CD4-positive, alpha-beta T cell (primary cell): ENCODE data around the gene ARMC8. TPM values are rescaled to one million over a fixed set of nuclear protein-coding genes. Genes with fewer than 3 reads are reported as not detected.

ENCODE experiments used
- ATAC-seq: fragments of 200-7000 bp; cut with Tn5 transposase; one replicate; pipeline ENCODE4 v1.10.0; 2022; ENCODE audit warnings: mild to moderate bottlenecking; ENCODE audit not compliant: poor library complexity
- CTCF ChIA-PET: fragments of 350-600 bp; sonication (Branson Sonifier 250); formaldehyde crosslinking; loops from one replicate; lab custom pipeline; 2021; ENCODE audit warnings: antibody characterized with exemption, inconsistent platforms; lab: Charles Lee
- POLR2A ChIA-PET: fragments of 350-600 bp; sonication (Branson Sonifier 250); formaldehyde crosslinking; loops from one replicate; lab custom pipeline; 2021; ENCODE audit warnings: antibody characterized with exemption, inconsistent platforms; lab: Charles Lee
- DNase-seq, 14 experiments: peaks; one replicate each; pipeline ENCODE4 v3.0.0-alpha.2; 2013 to 2020; ENCODE audit warnings: mixed read lengths in 2 of 14
- H3K27ac ChIP-seq, 2 donors: one replicate each; pipeline versions ENCODE4 v1.5.1 to v1.7.0; 2013; ENCODE audit warnings: low read length in 2 of 2, low read depth in 1 of 2, mild to moderate bottlenecking in 1 of 2
- H3K27me3 ChIP-seq, 2 experiments: 1 replicate in 1 of 2; 2 replicates in 1 of 2; pipeline versions ENCODE4 v1.6.1 to v1.7.0; 2013; ENCODE audit warnings: low read length in 2 of 2, control low read depth in 1 of 2, mild to moderate bottlenecking in 1 of 2, moderate library complexity in 1 of 2; ENCODE audit not compliant: insufficient read depth in 2 of 2, control insufficient read depth in 1 of 2
- H3K36me3 ChIP-seq: one replicate; pipeline ENCODE4 v1.6.1; 2013; ENCODE audit warnings: low read length, control low read depth; ENCODE audit not compliant: insufficient read depth
- H3K4me1 ChIP-seq: one replicate; pipeline ENCODE4 v1.6.1; 2013; ENCODE audit warnings: low read length, control low read depth; ENCODE audit not compliant: insufficient read depth
- H3K4me3 ChIP-seq: one replicate; pipeline ENCODE4 v1.5.1; 2013; ENCODE audit warnings: mild to moderate bottlenecking, low read length, moderate library complexity
- H3K9me3 ChIP-seq, 2 experiments: 1 replicate in 1 of 2; 2 replicates in 1 of 2; pipeline versions ENCODE4 v1.6.1 to v1.7.0; 2013; ENCODE audit warnings: low read length in 2 of 2, mild to moderate bottlenecking in 2 of 2, control low read depth in 1 of 2, moderate library complexity in 1 of 2; ENCODE audit not compliant: control insufficient read depth in 1 of 2, insufficient read depth in 1 of 2
- H3K27ac Mint-ChIP-seq: one replicate; pipeline ENCODE4 v1.8.0; 2020; ENCODE audit warnings: mixed read lengths
- H3K27me3 Mint-ChIP-seq: one replicate; pipeline ENCODE4 v1.8.0; 2021; ENCODE audit warnings: mixed read lengths
- H3K36me3 Mint-ChIP-seq: one replicate; pipeline ENCODE4 v1.8.0; 2021; ENCODE audit warnings: low read depth, mixed read lengths
- H3K4me1 Mint-ChIP-seq: one replicate; pipeline ENCODE4 v1.8.0; 2021; ENCODE audit warnings: low read depth, mixed read lengths
- H3K4me3 Mint-ChIP-seq: one replicate; pipeline ENCODE4 v1.8.0; 2020; ENCODE audit warnings: mild to moderate bottlenecking, mixed read lengths
- H3K9me3 Mint-ChIP-seq: one replicate; pipeline ENCODE4 v1.8.0; 2020; ENCODE audit warnings: mixed read lengths
- intact Hi-C, 2 experiments: fragments of 100-400 bp; cut with DNase I in 1 of 2; cut with micrococcal nuclease in 1 of 2; formaldehyde crosslinking; loops; one replicate each; pipeline versions ENCODE4 v1.15.1 to v1.9.0; 2023 to 2025; cut with DNase I, micrococcal nuclease
- total RNA-seq, 174 experiments: library from RNA in 2 of 174; stranded (reverse) in 2 of 174; gene quantifications; one replicate each; pipeline ENCODE4 v1.2.3 and lab custom pipeline; 2021 to 2026
- TF ChIP-seq, protein P1 (sequence below): fragments of 200-600 bp; IDR thresholded peaks from one replicate; pipeline ENCODE4 v1.8.0; 2022; ENCODE audit warnings: antibody characterized with exemption, mild to moderate bottlenecking

Gene ARMC8
- total RNA-seq, 2 experiments from 2014 or later = 62.8 to 62.9 TPM

DNA sequence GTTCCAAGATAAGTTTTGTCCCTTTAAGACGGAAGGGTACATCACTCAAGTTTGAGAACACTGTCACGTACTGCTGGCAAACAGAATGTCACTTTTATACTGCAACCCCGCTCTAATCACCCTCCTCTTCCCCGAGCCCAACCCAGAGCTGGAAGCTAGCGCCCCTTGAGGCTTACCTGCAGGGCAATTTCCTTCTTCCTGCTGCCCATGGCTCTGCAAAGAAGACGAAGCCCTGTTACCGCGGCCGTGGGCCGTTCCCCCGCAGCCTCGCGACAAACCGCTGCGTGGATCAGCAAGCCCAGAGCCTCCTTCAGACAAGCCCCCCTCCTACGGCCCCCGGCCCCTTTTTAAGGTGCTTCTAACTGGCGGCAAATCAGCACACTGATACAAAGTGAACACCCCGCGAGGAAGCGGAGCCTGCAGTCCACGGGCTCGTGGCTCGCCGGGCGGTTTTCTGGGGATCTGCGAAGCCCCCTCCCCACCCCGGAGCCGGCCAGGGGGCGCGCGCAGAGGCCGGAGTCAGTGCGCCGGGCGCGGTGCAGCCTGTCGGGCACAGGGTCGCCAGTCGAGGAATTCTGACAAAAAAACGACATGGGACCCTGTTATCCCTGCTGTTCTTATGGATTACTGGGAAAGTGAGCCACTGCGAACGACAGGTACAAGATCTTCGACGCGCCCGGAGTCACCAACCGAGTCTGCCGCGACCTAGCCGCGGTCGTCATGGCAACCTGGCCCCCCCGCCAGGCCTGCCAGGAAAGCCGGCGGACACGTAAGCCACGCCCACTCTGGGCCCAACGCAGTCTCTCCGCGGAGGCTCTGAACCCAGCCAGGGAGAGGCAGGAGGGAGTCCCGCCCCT is 142.3 kb downstream of the ARMC8 start, which contains the start of gene NME9:
Gene NME9 (minus strand): TSS at position 725 of the 857 bp plus-strand sequence. CDS start 516 bp downstream, at position 209.
- H3K27me3 Mint-ChIP-seq = no peaks in the 10 kb centered on the region
- ChIA-PET POLR2A (interaction anchor here (0.5 to 1.3 kb wide), 4 partner anchors 107 to 224 kb away, joined by 3 read pairs; partner anchors contain the start of genes ARMC8 and DBR1), CTCF (interaction anchor here (0.7 to 1.6 kb wide), 4 partner anchors 9 to 586 kb away, joined by 3 to 4 read pairs (median 3); partner anchors contain the start of gene CEP70)
- peaks cover 37% of the 10 kb centered on the region for H3K4me1 Mint-ChIP-seq
- TF ChIP-seq, protein P1, sequence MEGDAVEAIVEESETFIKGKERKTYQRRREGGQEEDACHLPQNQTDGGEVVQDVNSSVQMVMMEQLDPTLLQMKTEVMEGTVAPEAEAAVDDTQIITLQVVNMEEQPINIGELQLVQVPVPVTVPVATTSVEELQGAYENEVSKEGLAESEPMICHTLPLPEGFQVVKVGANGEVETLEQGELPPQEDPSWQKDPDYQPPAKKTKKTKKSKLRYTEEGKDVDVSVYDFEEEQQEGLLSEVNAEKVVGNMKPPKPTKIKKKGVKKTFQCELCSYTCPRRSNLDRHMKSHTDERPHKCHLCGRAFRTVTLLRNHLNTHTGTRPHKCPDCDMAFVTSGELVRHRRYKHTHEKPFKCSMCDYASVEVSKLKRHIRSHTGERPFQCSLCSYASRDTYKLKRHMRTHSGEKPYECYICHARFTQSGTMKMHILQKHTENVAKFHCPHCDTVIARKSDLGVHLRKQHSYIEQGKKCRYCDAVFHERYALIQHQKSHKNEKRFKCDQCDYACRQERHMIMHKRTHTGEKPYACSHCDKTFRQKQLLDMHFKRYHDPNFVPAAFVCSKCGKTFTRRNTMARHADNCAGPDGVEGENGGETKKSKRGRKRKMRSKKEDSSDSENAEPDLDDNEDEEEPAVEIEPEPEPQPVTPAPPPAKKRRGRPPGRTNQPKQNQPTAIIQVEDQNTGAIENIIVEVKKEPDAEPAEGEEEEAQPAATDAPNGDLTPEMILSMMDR = peak; percentile 71
- Histone ChIP-seq H3K4me1 (peaks cover 20% of the 10 kb centered on the region), H3K27ac (peak within 1 kb of the TSS; percentile 49 to 81), H3K36me3 (no peaks in the 10 kb centered on the region), H3K4me3 (peak within 1 kb of the TSS; percentile 69), H3K9me3 (no peaks in the 10 kb centered on the region), H3K27me3 (no peaks in the 10 kb centered on the region)
- peak within 1 kb of the TSS; percentile 98 for H3K4me3 Mint-ChIP-seq
- H3K9me3 Mint-ChIP-seq = no peaks in the 10 kb centered on the region
- peak; percentile 80 to 97 (median 90) for DNase-seq
- intact Hi-C loops = loop anchor here (2.0 to 10.0 kb wide), 5 partner anchors 62 to 1345 kb away; partner anchors contain the start of genes ARMC8 (in 1 of the 2), CEP70 (in 1 of the 2) and NMNAT3 (in 1 of the 2)
- peak; percentile 85 for ATAC-seq
- peaks cover 3% of the 10 kb centered on the region for H3K36me3 Mint-ChIP-seq
- peak within 1 kb of the TSS; percentile 88 for H3K27ac Mint-ChIP-seq

DNA sequence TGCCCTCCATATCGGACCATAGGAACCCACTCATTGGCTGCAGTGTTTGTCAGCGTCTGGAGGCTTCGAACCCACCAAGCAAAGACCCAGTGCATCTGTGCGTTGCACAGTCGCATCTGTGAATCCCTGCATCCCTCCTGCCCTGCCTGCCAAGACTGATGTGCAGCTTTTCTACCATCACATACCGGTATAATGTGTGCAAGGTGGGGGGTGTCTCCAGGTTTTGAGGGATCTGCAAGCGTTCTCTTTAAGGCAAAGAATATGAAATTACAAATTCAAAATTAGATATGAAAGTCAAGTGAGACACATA is 142.8 kb downstream of the ARMC8 start:
- Mint-ChIP-seq H3K27me3 (no peaks in the 10 kb centered on the region), H3K36me3 (peaks cover 3% of the 10 kb centered on the region), H3K27ac (peak overlapping the region; percentile 88), H3K9me3 (no peaks in the 10 kb centered on the region), H3K4me1 (peaks cover 31% of the 10 kb centered on the region), H3K4me3 (peak overlapping the region; percentile 98)
- Histone ChIP-seq H3K36me3 (no peaks in the 10 kb centered on the region), H3K4me3 (peak overlapping the region; percentile 69), H3K4me1 (peaks cover 18% of the 10 kb centered on the region), H3K9me3 (no peaks in the 10 kb centered on the region), H3K27ac (peak overlapping the region; percentile 49 to 81), H3K27me3 (no peaks in the 10 kb centered on the region)
- ChIA-PET POLR2A (interaction anchor here (1.3 kb wide), 1 partner anchor 155 kb away, joined by 3 read pairs; the partner anchor contains the start of gene DBR1), CTCF (no interaction called here)
- no peak for ATAC-seq
- no peak for DNase-seq
- intact Hi-C loops = loop anchor here (2.0 to 10.0 kb wide), 11 partner anchors 63 to 1345 kb away; partner anchors contain the start of genes ARMC8 (in 2 of the 2), CEP70 (in 2 of the 2), MRPS22 (in 1 of the 2) and NMNAT3 (in 1 of the 2)
- TF ChIP-seq, protein P1 = no peak

DNA sequence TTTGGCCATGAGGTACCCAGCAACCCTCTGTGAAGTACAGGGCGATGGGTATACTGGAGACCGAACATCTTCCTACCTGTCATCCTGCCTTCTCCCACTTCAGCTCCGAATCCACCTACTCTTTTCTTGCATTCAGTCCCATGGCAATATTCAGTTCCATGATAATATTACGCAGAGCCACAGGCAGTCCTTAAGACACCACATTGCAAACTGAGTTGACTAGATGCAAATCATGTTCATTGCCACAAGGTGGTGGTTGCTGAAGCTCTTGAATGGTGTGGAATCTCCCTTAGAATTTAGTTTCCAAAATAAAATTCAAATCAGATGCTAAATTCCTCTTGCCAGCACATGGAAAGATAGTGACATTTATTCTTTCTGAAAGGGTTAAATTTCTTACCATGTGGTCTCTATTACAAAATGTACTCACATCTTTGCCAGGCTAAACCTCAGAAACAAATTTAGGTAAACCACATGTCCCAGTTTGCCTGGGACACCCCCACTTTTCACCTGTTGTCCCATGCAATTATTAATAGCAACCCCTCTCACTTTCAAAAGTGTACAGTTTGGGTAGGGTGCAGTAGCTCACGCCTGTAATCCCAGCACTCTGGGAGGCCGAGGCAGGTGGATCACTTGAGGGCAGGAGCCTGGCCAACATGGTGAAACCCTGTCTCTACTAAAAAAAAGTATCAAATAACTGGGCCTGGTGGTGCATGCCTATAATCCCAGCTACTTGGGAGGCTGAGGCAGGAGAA is 144.2 kb downstream of the ARMC8 start:
- Mint-ChIP-seq H3K9me3 (no peaks in the 10 kb centered on the region), H3K4me3 (peak overlapping the region; percentile 64), H3K4me1 (peaks cover 29% of the 10 kb centered on the region), H3K27ac (peak overlapping the region; percentile 31), H3K36me3 (peaks cover 3% of the 10 kb centered on the region), H3K27me3 (no peaks in the 10 kb centered on the region)
- Histone ChIP-seq H3K27me3 (no peaks in the 10 kb centered on the region), H3K9me3 (no peaks in the 10 kb centered on the region), H3K4me3 (no peak overlapping the region), H3K36me3 (no peaks in the 10 kb centered on the region), H3K4me1 (peaks cover 18% of the 10 kb centered on the region), H3K27ac (no peak overlapping the region)
- intact Hi-C loops = loop anchor here (2.0 to 10.0 kb wide), 6 partner anchors 144 to 1013 kb away; partner anchors contain the start of genes ARMC8 (in 1 of the 2), CEP70 (in 1 of the 2) and MRPS22 (in 1 of the 2)
- POLR2A ChIA-PET = no interaction called here
- DNase-seq (peak in 2 of 14 experiments; percentile 24 to 29), ATAC-seq (no peak)
- TF ChIP-seq, protein P1 = no peak
- CTCF ChIA-PET = interaction anchor here (0.6 to 0.8 kb wide), 2 partner anchors 160 to 605 kb away, joined by 3 read pairs; no protein-coding TSS in a partner anchor
